DLD1 (cell line): ENCODE results near the gene EME1.
"Not testable (repeated sequence)": the region's sequence is repeated elsewhere in the genome, so short reads cannot be mapped to it uniquely, and the experiment has no call there.

Experiments
- in situ Hi-C: cut with HindIII; loops from 2 replicates; pipeline ENCODE4 v1.10.0; 2017; ENCODE audit warnings: low sequenced_read_pairs

Gene EME1

GRCh38 chr17:50372758-50373556 is at the start of gene EME1, which contains the start of gene MRPL27:
TSS of gene EME1 (plus strand) at chr17:50373229. CDS start at chr17:50375209, 1,980 bp downstream.
TSS of gene MRPL27 (minus strand) at chr17:50373184. CDS start at chr17:50373170, 14 bp downstream.
- in situ Hi-C loops = no loop called here

GRCh38 chr17:50325906-50326305 is 47.1 kb upstream of the EME1 start:
- in situ Hi-C loops = no loop called here

GRCh38 chr17:50326831-50327364 is 46.1 kb upstream of the EME1 start:
- in situ Hi-C loops = no loop called here

GRCh38 chr17:50328363-50329325 is 44.4 kb upstream of the EME1 start:
- in situ Hi-C loops = no loop called here

- in situ Hi-C loops = no loop called here
These were observed 43.3 kb upstream of the EME1 start for GRCh38 chr17:50329716-50330115.

GRCh38 chr17:50330151-50330775 is 42.8 kb upstream of the EME1 start:
- in situ Hi-C loops = no loop called here

- in situ Hi-C loops = no loop called here
These were observed 41.8 kb upstream of the EME1 start for GRCh38 chr17:50331085-50331791.

- in situ Hi-C loops = no loop called here
These were observed 40.8 kb upstream of the EME1 start for GRCh38 chr17:50332196-50332595.

- in situ Hi-C loops = not testable (repeated sequence)
These were observed 39.6 kb upstream of the EME1 start for GRCh38 chr17:50333291-50334057.

GRCh38 chr17:50337956-50338355 is 35.1 kb upstream of the EME1 start:
- in situ Hi-C loops = no loop called here

GRCh38 chr17:50338645-50339044 is 34.4 kb upstream of the EME1 start:
- in situ Hi-C loops = no loop called here

- in situ Hi-C loops = no loop called here
These were observed 33.6 kb upstream of the EME1 start for GRCh38 chr17:50339381-50339780.

GRCh38 chr17:50344731-50345365 is 28.2 kb upstream of the EME1 start:
- in situ Hi-C loops = loop anchor here (5.0 kb wide), 1 partner anchor 52 kb away; the partner anchor contains the start of gene LRRC59

GRCh38 chr17:50345432-50346312 is 27.4 kb upstream of the EME1 start, which contains the start of gene XYLT2:
TSS of gene XYLT2 (plus strand) at chr17:50346126. CDS start at chr17:50346141, 15 bp downstream.
- in situ Hi-C loops = loop anchor here (5.0 kb wide), 1 partner anchor 52 kb away; the partner anchor contains the start of gene LRRC59

GRCh38 chr17:50346313-50347116 is 26.5 kb upstream of the EME1 start:
- in situ Hi-C loops = loop anchor here (5.0 kb wide), 1 partner anchor 51 kb away; the partner anchor contains the start of gene LRRC59

GRCh38 chr17:50347117-50347893 is 25.7 kb upstream of the EME1 start:
- in situ Hi-C loops = loop anchor here (5.0 kb wide), 1 partner anchor 50 kb away; the partner anchor contains the start of gene LRRC59
